Heart right ventricle (tissue), 16 donors: Measurements from ENCODE around the gene OR4C45. TPM values are rescaled to one million over a fixed set of nuclear protein-coding genes. Genes with fewer than 3 reads are reported as not detected.
"Not testable (repeated sequence)": the region's sequence is repeated elsewhere in the genome, so short reads cannot be mapped to it uniquely, and the experiment has no call there.

Experiments
- ATAC-seq, 8 donors: fragments of 200-7000 bp; cut with Tn5 transposase; one replicate each; pipeline ENCODE4 v1.9.1; 2020; ENCODE audit warnings: mild to moderate bottlenecking in 8 of 8, moderate library complexity in 8 of 8, moderate number of reproducible peaks in 1 of 8
- DNase-seq, 2 donors: peaks; one replicate each; pipeline ENCODE4 v3.0.0-alpha.2; 2020
- H3K27ac ChIP-seq, 10 donors: fragments of 200-600 bp; sonication (generic) in 2 of 10; one replicate each; pipeline versions ENCODE4 v1.5.0 to v1.8.0; 2020 to 2022; ENCODE audit warnings: mild to moderate bottlenecking in 3 of 10
- H3K27me3 ChIP-seq, 7 donors: fragments of 200-600 bp; one replicate each; pipeline ENCODE4 v1.8.0; 2021 to 2022; ENCODE audit warnings: mild to moderate bottlenecking in 2 of 7
- H3K36me3 ChIP-seq, 9 donors: fragments of 200-600 bp; sonication (generic) in 1 of 9; one replicate each; pipeline versions ENCODE4 v1.5.0 to v1.8.0; 2020 to 2022; ENCODE audit warnings: mild to moderate bottlenecking in 2 of 9
- H3K4me1 ChIP-seq, 9 donors: fragments of 200-600 bp; sonication (generic) in 1 of 9; one replicate each; pipeline versions ENCODE4 v1.5.0 to v1.8.0; 2020 to 2022; ENCODE audit warnings: mild to moderate bottlenecking in 4 of 9
- H3K4me3 ChIP-seq, 10 donors: fragments of 200-600 bp; sonication (generic) in 2 of 10; one replicate each; pipeline versions ENCODE4 v1.5.0 to v1.8.0; 2020 to 2022; ENCODE audit warnings: mild to moderate bottlenecking in 7 of 10, moderate library complexity in 2 of 10
- H3K9me3 ChIP-seq, 11 donors: fragments of 200-600 bp in 10 of 11; sonication (generic) in 2 of 11; one replicate each; pipeline versions ENCODE4 v1.5.0 to v1.8.0; 2013 to 2022; ENCODE audit warnings: mild to moderate bottlenecking in 2 of 11, control low read depth in 1 of 11, moderate library complexity in 1 of 11
- CTCF ChIP-seq, 9 donors: fragments of 200-600 bp; sonication (generic) in 2 of 9; IDR thresholded peaks; one replicate each; pipeline versions ENCODE4 v1.5.0 to v1.8.0; 2021 to 2022; ENCODE audit warnings: antibody characterized with exemption in 9 of 9, mild to moderate bottlenecking in 5 of 9, moderate library complexity in 1 of 9
- WGBS, 2 donors: extraction: QIAGEN DNeasy Blood & Tissue Kit; methylation state at CpG; one replicate each; pipeline ENCODE4 v1.1.7; 2013; ENCODE audit warnings: inconsistent platforms in 1 of 2; 5-methylcytosine and 5-hydroxymethylcytosine counted together
- intact Hi-C, 10 donors: fragments of 100-400 bp; cut with DNase I; formaldehyde crosslinking; loops; one replicate each; pipeline versions ENCODE4 v1.11.1 to v1.14.2; 2022
- polyA plus RNA-seq, 2 donors: library from polyadenylated mRNA; stranded (reverse); fragments of 200-250 nt; gene quantifications; one replicate each; pipeline ENCODE4 v1.2.3, GENCODE V29; 2013
- total RNA-seq, 10 donors: library from RNA; stranded (reverse); fragmentation: NEBNext Ultra II Directional in 3 of 10; extraction: Animal tissue kit (Norgen Biotek cat#: 25700) in 3 of 10; gene quantifications; one replicate each; pipeline versions ENCODE4 v1.2.1 to v1.2.4, GENCODE V29; 2021 to 2023
- donor health status: Arrhythmogenic right ventricular cardiomyopathy.
- donor health status: ischemic (EF 13 %, LVEDD 7.1; RV severe dilation, severe dysfunction).
- donor health status: healthy with polysubstance abuse.
- donor health status: DM: no; HTN: yes; CAD: no.
- donor health status: DM: no; HTN: no; CAD: no.
- donor health status: ischemic (EF 25% LVEDD 6.9; RV normal size, moderate dysfunction).
- donor health status: ischemic (EF 25% LVEDD 5.7; RV mildly dilated, moderate dysfunction).
- donor health status: healthy.
- donor health status: DM: yes; HTN: yes; CAD: no.
- donor health status: Ischemic cardiomyopathy.
- donor health status: ischemic (EF 35%, LVEDD 5.7; RV mildly dilated, moderate dysfunction).
- donor health status: nonischemic (EF 11% LVEDD 7.7; RV severe dilation, severe dysfunction).
- donor health status: DM: yes; HTN: yes; CAD: no.
- donor health status: PGD.
- donor health status: ischemic (EF 29% LVEDD 5.4; RV normal size, mild dysfunction).
- donor health status: nonischemic (EF 23%, LVEDD 6.1; RV moderate dilation, normal function).

The OR4C45 gene
- total and polyA plus RNA-seq, 12 donors: not detected

DNA sequence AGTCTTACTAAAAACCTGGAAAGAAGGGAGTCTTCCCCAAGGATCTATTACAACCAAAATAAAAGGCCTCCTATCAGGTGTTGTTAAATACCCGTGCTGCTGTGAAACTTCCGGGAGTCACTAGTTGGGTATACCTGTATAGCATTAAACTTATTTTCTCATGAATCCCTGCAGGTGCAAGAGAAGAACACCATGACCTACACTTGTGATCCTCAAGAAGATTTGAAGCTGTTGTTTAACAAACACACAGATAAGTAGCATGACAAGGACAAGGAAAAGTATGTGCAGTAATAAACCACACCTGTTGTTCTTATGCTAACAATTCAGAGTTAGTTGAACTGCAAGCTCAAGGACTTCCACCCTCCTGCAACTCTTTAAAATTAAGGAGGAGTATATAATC, 12.0 kb downstream of the OR4C45 start:
- ATAC-seq (no peak), DNase-seq (no peak)
- Histone ChIP-seq H3K4me1 (no peaks in the 10 kb centered on the region), H3K27me3 (no peaks in the 10 kb centered on the region), H3K27ac (no peak overlapping the region), H3K4me3 (no peak overlapping the region), H3K36me3 (no peaks in the 10 kb centered on the region), H3K9me3 (peaks cover 0 to 2% (median 0%) of the 10 kb centered on the region in 11 donors)
- intact Hi-C loops: no loop called here
- no peak for TF ChIP-seq CTCF (IDR thresholded peaks at IDR 0.05)
- 87 to 94% methylated on average over 2 of the region's 2 CpGs for WGBS, 2 donors

DNA sequence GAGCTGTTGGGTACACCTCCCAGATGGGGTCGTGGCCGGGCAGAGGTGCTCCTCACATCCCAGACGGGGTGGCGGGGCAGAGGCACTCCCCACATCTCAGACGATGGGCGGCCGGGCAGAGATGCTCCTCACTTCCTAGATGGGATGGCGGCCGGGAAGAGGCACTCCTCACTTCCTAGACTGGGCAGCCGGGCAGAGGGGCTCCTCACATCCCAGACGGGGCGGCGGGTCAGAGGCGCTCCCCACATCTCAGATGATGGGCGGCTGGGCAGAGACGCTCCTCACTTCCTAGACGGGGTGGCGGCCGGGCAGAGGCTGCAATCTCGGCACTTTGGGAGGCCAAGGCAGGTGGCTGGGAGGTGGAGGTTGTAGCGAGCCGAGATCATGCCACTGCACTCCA, 30.4 kb downstream of the OR4C45 start:
- H3K9me3 ChIP-seq: peaks cover 0 to 11% (median 0%) of the 10 kb centered on the region in 11 donors
- not testable (repeated sequence) for H3K27ac ChIP-seq, ATAC-seq, H3K4me3 ChIP-seq, DNase-seq, H3K36me3 ChIP-seq, H3K27me3 ChIP-seq, H3K4me1 ChIP-seq
- 84 to 92% methylated on average over 18 to 21 of the region's 22 CpGs for WGBS, 2 donors
- intact Hi-C loops: loop anchor here in 1 of 10 donors (10.0 kb wide), 1 partner anchor 58 kb away; no protein-coding TSS in a partner anchor

- DNase-seq (no peak), ATAC-seq (no peak)
- no peak for TF ChIP-seq CTCF (IDR thresholded peaks at IDR 0.05)
- intact Hi-C loops: no loop called here
- no peaks in the 10 kb centered on the region for H3K27me3 ChIP-seq
- no peaks in the 10 kb centered on the region for H3K4me1 ChIP-seq
- no peaks in the 10 kb centered on the region for H3K36me3 ChIP-seq
- 41 to 50% methylated on average over 3 of the region's 3 CpGs for WGBS, 2 donors
- H3K9me3 ChIP-seq: peaks cover 0 to 33% (median 0%) of the 10 kb centered on the region in 11 donors
- no peak overlapping the region for H3K27ac ChIP-seq
- H3K4me3 ChIP-seq: no peak overlapping the region
These were observed 37.7 kb downstream of the OR4C45 start for GRCh38 chr11:50070389-50070788.

DNA sequence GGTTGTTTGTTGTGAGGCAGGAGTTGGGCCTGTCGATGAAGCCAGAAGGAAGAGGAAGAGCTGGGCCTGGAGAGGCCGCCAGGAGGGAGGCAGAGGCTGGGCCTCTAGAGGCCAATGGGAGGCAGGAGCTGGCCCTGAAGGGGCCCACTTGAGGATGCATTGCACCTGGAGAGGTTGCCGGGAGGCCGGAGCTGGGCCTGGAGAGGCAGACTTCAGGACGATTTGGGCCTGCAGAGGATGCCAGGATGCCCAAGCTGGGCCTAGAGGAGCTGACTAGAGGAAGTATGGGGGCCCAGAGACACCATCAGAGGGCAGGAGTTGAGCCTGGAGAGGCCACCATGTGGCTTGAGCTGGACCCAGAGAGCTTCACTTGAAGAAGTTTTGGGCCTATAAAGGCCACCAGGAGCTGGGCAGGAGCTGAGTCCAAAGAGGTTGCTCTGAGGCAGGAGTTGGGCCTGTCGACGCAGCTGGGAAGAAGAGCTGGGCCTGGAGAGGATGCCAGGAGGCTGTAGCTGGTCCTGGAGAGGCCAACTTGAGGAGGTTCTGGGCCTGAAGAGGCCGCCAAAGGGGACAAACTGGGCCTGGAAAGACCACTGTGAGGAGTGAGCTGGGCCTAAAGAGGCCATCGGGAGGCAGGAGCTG, 39.0 kb downstream of the OR4C45 start:
- intact Hi-C loops: no loop called here
- DNase-seq (no peak), ATAC-seq (no peak)
- H3K4me1 ChIP-seq: no peaks in the 10 kb centered on the region
- peaks cover 0 to 26% (median 0%) of the 10 kb centered on the region in 11 donors for H3K9me3 ChIP-seq
- TF ChIP-seq CTCF (IDR thresholded peaks at IDR 0.05): no peak
- no peaks in the 10 kb centered on the region for H3K27me3 ChIP-seq
- no peaks in the 10 kb centered on the region for H3K36me3 ChIP-seq
- H3K4me3 ChIP-seq: no peak overlapping the region
- H3K27ac ChIP-seq: no peak overlapping the region
- 49 to 60% methylated on average over 9 of the region's 9 CpGs for WGBS, 2 donors
